GM20000 (cell line): Measurements from ENCODE around the gene MAD2L1BP.

ENCODE experiments used
- DNase-seq: peaks from one replicate; pipeline ENCODE4 v3.0.0; 2012; ENCODE audit warnings: low spot score
- TF ChIP-seq, protein P1 (sequence below): IDR thresholded peaks from 2 replicates; pipeline ENCODE4 v1.5.1; 2012; ENCODE audit warnings: mild to moderate bottlenecking, control low read depth; ENCODE audit errors: extremely low read depth, missing control alignments

Gene MAD2L1BP

DNA sequence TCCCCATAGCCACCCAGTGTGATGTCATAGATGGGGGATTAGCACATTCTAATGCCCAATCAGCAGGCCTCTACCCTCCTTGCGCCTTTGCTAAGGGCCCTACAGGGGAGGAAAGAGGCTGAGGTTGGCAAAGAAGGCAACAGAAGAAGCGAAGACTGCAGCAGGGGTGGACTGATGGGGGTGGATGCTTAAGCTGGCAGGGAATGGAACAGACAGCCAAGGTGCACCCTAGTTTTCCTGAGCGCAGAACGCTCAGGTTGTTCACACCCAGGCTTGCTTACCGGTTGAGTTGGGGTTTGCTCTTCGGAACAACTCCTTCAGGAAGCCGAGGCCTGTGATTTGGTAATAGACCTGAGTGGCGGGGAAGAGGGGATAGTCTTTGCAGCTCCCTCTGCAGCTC lies 39.3 kb downstream of the MAD2L1BP start:
- TF ChIP-seq, protein P1, sequence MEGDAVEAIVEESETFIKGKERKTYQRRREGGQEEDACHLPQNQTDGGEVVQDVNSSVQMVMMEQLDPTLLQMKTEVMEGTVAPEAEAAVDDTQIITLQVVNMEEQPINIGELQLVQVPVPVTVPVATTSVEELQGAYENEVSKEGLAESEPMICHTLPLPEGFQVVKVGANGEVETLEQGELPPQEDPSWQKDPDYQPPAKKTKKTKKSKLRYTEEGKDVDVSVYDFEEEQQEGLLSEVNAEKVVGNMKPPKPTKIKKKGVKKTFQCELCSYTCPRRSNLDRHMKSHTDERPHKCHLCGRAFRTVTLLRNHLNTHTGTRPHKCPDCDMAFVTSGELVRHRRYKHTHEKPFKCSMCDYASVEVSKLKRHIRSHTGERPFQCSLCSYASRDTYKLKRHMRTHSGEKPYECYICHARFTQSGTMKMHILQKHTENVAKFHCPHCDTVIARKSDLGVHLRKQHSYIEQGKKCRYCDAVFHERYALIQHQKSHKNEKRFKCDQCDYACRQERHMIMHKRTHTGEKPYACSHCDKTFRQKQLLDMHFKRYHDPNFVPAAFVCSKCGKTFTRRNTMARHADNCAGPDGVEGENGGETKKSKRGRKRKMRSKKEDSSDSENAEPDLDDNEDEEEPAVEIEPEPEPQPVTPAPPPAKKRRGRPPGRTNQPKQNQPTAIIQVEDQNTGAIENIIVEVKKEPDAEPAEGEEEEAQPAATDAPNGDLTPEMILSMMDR, result no peak
- DNase-seq, result no peak

DNA sequence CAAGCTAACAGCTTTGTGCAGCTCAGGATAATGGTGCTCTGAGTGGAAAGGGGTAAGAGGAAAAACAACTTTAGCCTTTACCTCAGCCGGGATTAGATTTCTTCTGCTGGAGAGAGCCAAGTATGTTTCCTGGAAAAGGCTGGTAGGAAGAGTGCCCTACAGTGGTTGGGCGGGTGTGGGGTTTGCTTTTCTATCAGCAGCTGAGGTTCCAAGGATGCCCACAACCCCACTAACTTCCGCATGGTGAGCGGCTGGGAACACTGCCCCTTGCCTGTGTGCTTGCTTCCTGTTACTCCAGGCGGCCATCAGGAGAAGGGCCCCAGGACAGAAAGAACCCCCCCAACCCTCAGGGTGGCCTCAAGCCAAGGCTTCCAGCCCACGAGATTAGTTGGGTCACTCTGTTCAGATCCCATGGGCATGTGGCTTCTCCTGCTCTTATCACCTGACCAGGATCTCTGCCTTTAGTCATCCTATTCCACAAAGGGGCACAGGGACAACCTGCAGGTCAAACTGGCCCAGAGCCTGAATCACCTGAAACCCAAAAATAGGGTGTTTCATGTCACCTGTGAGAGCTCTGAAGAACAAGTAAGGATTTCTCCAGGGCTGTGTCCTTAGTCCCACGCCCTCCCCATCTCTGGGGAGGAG lies 41.4 kb downstream of the MAD2L1BP start:
- DNase-seq, result no peak
- TF ChIP-seq, protein P1, result no peak

DNA sequence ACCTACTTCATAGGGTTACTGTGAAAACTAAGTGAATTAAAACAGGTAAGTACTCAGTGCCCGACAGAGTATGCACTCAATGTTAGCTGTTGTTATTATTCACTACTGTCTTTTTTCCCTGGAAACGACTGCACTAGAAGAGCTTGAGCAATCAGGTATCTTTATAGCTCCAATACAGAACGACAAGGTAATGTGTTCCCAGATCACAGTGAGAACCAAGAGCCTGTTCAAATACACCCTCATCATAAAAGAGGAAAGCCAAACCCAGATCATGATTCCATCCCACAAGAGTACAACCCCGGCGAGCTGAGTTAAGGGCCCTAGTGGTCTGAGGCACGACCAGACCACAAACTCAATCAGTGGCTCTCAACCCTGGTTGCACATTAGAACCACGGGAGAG lies 42.1 kb downstream of the MAD2L1BP start:
- TF ChIP-seq, protein P1, result no peak
- DNase-seq, result no peak

DNA sequence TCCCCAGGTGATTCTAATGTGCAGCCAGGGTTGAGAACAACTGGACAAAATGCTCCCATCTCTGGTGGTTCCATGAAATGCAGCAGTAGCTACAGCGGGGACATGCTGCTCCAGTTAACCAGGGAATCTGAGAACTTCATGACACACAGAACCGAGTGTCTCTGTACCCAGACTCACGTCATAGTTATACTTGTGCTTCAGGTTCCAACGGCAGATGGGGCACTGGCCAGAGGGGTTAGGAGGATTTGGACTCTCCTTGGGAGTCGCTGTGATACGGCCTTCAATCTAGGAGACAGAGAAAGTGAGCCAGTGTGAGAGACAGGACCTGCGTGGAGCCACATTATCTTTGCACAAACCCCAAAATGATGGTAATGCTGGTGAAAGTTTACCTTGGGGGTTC lies 42.7 kb downstream of the MAD2L1BP start:
- TF ChIP-seq, protein P1, result no peak

DNA sequence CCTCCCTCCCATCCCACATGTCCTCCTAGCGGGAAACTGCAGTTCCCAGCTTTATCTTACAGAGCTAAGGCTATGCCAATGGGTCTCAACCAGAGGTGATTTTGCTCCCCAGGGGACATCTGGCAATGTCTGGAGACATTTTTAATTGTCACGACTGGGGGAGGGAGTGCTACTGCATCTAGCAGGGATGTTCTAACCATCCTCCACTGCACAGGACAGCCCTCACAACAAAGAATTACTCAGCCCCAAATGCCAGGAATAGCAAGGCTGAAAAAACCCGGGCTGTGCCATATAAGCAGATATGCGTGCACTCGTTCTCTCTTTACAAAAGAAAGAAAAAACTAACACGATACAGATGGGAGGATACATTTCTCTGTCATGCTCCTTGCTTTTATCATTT lies 43.4 kb downstream of the MAD2L1BP start:
- DNase-seq, result no peak
- TF ChIP-seq, protein P1, result no peak

More for the DNA sequence above, 42.7 kb downstream of the MAD2L1BP start:
- no peak for DNase-seq

DNA sequence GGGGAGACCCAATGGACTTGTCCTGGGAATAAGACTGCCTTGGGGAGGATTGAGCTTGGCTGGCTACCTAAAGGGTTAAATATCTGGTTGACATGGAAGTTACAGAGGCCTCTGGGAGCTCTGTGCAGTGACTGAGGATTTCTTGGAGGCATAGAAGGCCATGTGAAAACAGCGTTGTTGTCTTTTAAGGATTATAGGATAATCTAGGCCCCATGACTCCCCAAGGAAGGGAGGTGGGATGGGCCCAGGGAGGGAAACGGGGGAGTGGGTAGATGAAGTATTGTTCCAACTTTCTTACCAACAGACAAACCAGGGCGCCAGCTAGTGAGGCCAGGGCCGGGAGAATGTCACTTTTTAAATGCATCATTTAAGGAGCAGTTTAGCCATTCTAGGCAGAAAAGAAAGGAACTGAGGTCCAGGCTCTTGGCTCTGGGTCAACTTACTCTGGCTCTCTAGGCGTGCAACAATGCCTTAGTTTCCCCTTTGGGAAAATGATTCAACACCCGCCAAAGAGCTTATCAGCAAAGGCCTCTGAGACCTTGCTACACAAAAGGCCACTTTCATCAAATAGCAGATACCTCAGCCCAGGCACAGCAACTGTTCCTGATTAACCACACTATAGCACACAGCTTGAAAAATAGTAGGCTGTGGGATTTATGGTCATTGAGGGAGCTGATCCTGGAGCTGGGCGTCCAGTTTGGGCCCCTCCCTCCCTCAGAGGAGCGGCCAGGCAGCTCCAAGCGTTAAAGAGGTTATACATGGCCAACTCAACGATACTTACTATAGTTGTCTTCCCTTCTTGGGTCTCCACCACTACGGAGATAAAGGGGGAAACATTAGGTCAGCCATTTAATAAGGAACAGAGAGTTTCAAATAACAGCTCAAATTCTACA lies 44.9 kb downstream of the MAD2L1BP start:
- no peak for DNase-seq
- TF ChIP-seq, protein P1, result no peak

DNA sequence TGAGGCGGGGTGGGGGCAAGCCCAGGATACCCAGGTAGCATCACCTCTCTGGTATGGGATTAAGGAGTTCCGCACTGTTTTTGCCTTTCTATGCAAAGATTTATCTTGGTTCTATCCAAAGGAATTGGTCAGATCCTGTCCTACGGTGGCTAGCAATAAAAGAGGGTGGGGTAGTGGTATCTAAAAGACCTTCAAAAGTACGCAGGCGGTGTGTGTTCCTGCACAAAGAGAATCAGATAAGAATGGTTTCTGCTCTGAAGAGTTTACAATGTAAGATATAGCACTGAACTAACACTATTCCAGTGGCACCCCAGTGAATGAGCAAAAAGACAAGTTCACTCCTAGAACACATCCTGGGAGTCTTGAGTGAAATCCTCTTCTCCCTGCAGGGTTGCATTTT lies 45.7 kb downstream of the MAD2L1BP start:
- DNase-seq, result no peak
- TF ChIP-seq, protein P1, result no peak
